ENCODE data around the gene ZBTB16.

DNA sequence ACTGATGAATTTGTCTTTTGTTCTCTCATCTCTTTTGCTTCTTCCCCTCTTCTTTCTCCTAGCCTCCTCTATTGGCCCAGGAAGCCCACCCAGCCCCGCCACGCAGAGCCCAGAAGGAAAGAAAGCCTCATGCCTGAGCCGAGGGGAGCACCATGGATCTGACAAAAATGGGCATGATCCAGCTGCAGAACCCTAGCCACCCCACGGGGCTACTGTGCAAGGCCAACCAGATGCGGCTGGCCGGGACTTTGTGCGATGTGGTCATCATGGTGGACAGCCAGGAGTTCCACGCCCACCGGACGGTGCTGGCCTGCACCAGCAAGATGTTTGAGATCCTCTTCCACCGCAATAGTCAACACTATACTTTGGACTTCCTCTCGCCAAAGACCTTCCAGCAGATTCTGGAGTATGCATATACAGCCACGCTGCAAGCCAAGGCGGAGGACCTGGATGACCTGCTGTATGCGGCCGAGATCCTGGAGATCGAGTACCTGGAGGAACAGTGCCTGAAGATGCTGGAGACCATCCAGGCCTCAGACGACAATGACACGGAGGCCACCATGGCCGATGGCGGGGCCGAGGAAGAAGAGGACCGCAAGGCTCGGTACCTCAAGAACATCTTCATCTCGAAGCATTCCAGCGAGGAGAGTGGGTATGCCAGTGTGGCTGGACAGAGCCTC is 3.8 kb downstream of the ZBTB16 start:
- TF ChIP-seq POLR2A (IDR thresholded peaks at IDR 0.05): no peak
- TF ChIP-seq, protein P1, sequence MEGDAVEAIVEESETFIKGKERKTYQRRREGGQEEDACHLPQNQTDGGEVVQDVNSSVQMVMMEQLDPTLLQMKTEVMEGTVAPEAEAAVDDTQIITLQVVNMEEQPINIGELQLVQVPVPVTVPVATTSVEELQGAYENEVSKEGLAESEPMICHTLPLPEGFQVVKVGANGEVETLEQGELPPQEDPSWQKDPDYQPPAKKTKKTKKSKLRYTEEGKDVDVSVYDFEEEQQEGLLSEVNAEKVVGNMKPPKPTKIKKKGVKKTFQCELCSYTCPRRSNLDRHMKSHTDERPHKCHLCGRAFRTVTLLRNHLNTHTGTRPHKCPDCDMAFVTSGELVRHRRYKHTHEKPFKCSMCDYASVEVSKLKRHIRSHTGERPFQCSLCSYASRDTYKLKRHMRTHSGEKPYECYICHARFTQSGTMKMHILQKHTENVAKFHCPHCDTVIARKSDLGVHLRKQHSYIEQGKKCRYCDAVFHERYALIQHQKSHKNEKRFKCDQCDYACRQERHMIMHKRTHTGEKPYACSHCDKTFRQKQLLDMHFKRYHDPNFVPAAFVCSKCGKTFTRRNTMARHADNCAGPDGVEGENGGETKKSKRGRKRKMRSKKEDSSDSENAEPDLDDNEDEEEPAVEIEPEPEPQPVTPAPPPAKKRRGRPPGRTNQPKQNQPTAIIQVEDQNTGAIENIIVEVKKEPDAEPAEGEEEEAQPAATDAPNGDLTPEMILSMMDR (IDR thresholded peaks at IDR 0.05): no peak

Measured in adrenal gland (tissue), 5 donors.